GM12865 (cell line): ENCODE measurements around the gene METTL25B.
A peak's percentile ranks its signal among the peaks of the same experiment; 100 is the strongest.

ENCODE experiments used
- DNase-seq: peaks from one replicate; pipeline ENCODE4 v3.0.0; 2010; ENCODE audit warnings: low read depth
- H3K4me3 ChIP-seq: 2 replicates; pipeline ENCODE4 v1.5.1; 2011; ENCODE audit warnings: mild to moderate bottlenecking, low read depth, low read length, control low read depth
- CTCF ChIP-seq: IDR thresholded peaks from 2 replicates; pipeline ENCODE4 v1.5.1; 2011; ENCODE audit warnings: low read length, control low read depth, low read depth, inconsistent platforms; ENCODE audit not compliant: insufficient read depth; ENCODE audit errors: missing control alignments

The METTL25B gene

GRCh38 chr1:156745881-156746280, 17.6 kb downstream of the METTL25B start:
- no peak for TF ChIP-seq CTCF
- DNase-seq = no peak
- no peak overlapping the region for H3K4me3 ChIP-seq

- H3K4me3 ChIP-seq = no peak overlapping the region
- DNase-seq = no peak
- no peak for TF ChIP-seq CTCF
Measured at GRCh38 chr1:156746406-156746727, 18.1 kb downstream of the METTL25B start.

- DNase-seq = peak; percentile 77
- peak; percentile 21 for TF ChIP-seq CTCF
- H3K4me3 ChIP-seq = peak overlapping the region; percentile 97
Measured at GRCh38 chr1:156746728-156747631, 18.7 kb downstream of the METTL25B start.

- H3K4me3 ChIP-seq = peak overlapping the region; percentile 97
- no peak for TF ChIP-seq CTCF
- no peak for DNase-seq
Measured at GRCh38 chr1:156747742-156748669, 19.7 kb downstream of the METTL25B start.

GRCh38 chr1:156748670-156749418, 20.6 kb downstream of the METTL25B start:
- TF ChIP-seq CTCF = no peak
- H3K4me3 ChIP-seq = peak overlapping the region; percentile 97
- peak; percentile 63 for DNase-seq

GRCh38 chr1:156749419-156750118, 21.3 kb downstream of the METTL25B start:
- peak overlapping the region; percentile 97 for H3K4me3 ChIP-seq
- no peak for DNase-seq
- no peak for TF ChIP-seq CTCF
